DND-41 (cell line): ENCODE results near the gene FOXN3.

Experiments used
- EZH2 ChIP-seq: IDR thresholded peaks from 3 replicates; pipeline ENCODE4 v1.6.1; 2012; ENCODE audit warnings: borderline replicate concordance, low read depth, mild to moderate bottlenecking, moderate library complexity, low read length, inconsistent platforms; ENCODE audit not compliant: severe bottlenecking
- TF ChIP-seq, protein P1 (sequence below): IDR thresholded peaks from 2 replicates; pipeline ENCODE4 v1.5.1; 2012; ENCODE audit warnings: borderline replicate concordance, low read length, moderate library complexity, mild to moderate bottlenecking; ENCODE audit not compliant: poor library complexity, severe bottlenecking; ENCODE audit errors: extremely low read depth

GRCh38 chr14:89417091-89417464, at the start of gene FOXN3:
- TF ChIP-seq, protein P1, sequence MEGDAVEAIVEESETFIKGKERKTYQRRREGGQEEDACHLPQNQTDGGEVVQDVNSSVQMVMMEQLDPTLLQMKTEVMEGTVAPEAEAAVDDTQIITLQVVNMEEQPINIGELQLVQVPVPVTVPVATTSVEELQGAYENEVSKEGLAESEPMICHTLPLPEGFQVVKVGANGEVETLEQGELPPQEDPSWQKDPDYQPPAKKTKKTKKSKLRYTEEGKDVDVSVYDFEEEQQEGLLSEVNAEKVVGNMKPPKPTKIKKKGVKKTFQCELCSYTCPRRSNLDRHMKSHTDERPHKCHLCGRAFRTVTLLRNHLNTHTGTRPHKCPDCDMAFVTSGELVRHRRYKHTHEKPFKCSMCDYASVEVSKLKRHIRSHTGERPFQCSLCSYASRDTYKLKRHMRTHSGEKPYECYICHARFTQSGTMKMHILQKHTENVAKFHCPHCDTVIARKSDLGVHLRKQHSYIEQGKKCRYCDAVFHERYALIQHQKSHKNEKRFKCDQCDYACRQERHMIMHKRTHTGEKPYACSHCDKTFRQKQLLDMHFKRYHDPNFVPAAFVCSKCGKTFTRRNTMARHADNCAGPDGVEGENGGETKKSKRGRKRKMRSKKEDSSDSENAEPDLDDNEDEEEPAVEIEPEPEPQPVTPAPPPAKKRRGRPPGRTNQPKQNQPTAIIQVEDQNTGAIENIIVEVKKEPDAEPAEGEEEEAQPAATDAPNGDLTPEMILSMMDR, result no peak
- TF ChIP-seq EZH2, result no peak
